HG03139 (cell line): Measurements from ENCODE around the gene IPO11.

Source experiments
- ATAC-seq: cut with Tn5 transposase; IDR thresholded peaks from one replicate; pipeline ENCODE4 v1.9.1; 2021; ENCODE audit not compliant: unreplicated experiment

IPO11 gene

GRCh38 chr5:62568800-62569432 lies 156.4 kb downstream of the IPO11 start:
- ATAC-seq = no peak

GRCh38 chr5:62569470-62569869 lies 156.9 kb downstream of the IPO11 start:
- ATAC-seq = no peak

- ATAC-seq = no peak
Observed at GRCh38 chr5:62572918-62573514, 160.5 kb downstream of the IPO11 start.

GRCh38 chr5:62574599-62574998 lies 162.0 kb downstream of the IPO11 start:
- ATAC-seq = no peak

GRCh38 chr5:62575066-62575465 lies 162.5 kb downstream of the IPO11 start:
- no peak for ATAC-seq

- ATAC-seq = no peak
Observed at GRCh38 chr5:62575489-62575888, 162.9 kb downstream of the IPO11 start.

GRCh38 chr5:62576570-62577170 lies 164.1 kb downstream of the IPO11 start:
- ATAC-seq = no peak

GRCh38 chr5:62577488-62577887 lies 164.9 kb downstream of the IPO11 start:
- ATAC-seq = no peak

GRCh38 chr5:62578540-62578939 lies 166.0 kb downstream of the IPO11 start, which contains the start of gene LRRC70:
Gene LRRC70 (plus strand): TSS chr5:62578819. CDS start chr5:62579439, 620 bp downstream.
- ATAC-seq = peak; percentile 92

GRCh38 chr5:62579761-62580160 lies 167.2 kb downstream of the IPO11 start:
- no peak for ATAC-seq

- no peak for ATAC-seq
Observed at GRCh38 chr5:62581836-62582597, 169.5 kb downstream of the IPO11 start.

GRCh38 chr5:62584391-62584790 lies 171.8 kb downstream of the IPO11 start:
- no peak for ATAC-seq

- ATAC-seq = no peak
Observed at GRCh38 chr5:62585306-62585705, 172.7 kb downstream of the IPO11 start.

GRCh38 chr5:62585751-62586150 lies 173.2 kb downstream of the IPO11 start:
- no peak for ATAC-seq

- ATAC-seq = no peak
Observed at GRCh38 chr5:62587737-62588136, 175.2 kb downstream of the IPO11 start.

- ATAC-seq = no peak
Observed at GRCh38 chr5:62588668-62589067, 176.1 kb downstream of the IPO11 start.

GRCh38 chr5:62589504-62589903 lies 176.9 kb downstream of the IPO11 start:
- no peak for ATAC-seq

GRCh38 chr5:62590387-62590786 lies 177.8 kb downstream of the IPO11 start:
- ATAC-seq = no peak

GRCh38 chr5:62592558-62592957 lies 180.0 kb downstream of the IPO11 start:
- ATAC-seq = no peak

GRCh38 chr5:62593331-62593730 lies 180.8 kb downstream of the IPO11 start:
- ATAC-seq = no peak

GRCh38 chr5:62594364-62594984 lies 181.9 kb downstream of the IPO11 start:
- no peak for ATAC-seq
